ENCODE results near the gene MROH9. TPM values are rescaled to one million over a fixed set of nuclear protein-coding genes. Genes with fewer than 3 reads are reported as not detected.

Gene MROH9
- total and polyA plus RNA-seq, 9 of the 15 experiments (the other 6 are each of a cell fraction or from before 2014, with no cell fraction given), result not detected

DNA sequence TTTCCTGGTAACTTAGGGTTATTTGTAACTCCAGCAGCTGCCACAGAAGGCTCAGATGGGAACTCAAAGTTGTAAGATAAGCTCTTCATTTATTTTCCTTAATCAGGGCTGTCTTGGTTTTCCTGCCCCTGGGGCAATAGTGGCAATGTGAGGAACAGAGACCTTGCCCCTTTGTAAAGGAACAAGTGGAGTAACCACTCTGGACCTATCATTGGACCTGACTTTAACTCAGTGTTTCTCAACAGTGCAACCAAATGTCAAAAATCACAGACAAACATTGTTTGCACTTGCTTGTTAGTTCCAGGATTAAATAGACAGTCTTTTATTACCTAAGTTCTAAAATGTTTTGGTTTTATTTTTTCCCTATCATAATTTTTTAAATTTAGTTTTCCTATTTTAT, 152.6 kb downstream of the MROH9 start (continued):
- TF ChIP-seq, protein P1, sequence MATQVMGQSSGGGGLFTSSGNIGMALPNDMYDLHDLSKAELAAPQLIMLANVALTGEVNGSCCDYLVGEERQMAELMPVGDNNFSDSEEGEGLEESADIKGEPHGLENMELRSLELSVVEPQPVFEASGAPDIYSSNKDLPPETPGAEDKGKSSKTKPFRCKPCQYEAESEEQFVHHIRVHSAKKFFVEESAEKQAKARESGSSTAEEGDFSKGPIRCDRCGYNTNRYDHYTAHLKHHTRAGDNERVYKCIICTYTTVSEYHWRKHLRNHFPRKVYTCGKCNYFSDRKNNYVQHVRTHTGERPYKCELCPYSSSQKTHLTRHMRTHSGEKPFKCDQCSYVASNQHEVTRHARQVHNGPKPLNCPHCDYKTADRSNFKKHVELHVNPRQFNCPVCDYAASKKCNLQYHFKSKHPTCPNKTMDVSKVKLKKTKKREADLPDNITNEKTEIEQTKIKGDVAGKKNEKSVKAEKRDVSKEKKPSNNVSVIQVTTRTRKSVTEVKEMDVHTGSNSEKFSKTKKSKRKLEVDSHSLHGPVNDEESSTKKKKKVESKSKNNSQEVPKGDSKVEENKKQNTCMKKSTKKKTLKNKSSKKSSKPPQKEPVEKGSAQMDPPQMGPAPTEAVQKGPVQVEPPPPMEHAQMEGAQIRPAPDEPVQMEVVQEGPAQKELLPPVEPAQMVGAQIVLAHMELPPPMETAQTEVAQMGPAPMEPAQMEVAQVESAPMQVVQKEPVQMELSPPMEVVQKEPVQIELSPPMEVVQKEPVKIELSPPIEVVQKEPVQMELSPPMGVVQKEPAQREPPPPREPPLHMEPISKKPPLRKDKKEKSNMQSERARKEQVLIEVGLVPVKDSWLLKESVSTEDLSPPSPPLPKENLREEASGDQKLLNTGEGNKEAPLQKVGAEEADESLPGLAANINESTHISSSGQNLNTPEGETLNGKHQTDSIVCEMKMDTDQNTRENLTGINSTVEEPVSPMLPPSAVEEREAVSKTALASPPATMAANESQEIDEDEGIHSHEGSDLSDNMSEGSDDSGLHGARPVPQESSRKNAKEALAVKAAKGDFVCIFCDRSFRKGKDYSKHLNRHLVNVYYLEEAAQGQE (IDR thresholded peaks at IDR 0.05; ENCODE audit: borderline replicate concordance), result no peak
- TF ChIP-seq, protein P1 (CRISPR knock-in tag; IDR thresholded peaks at IDR 0.05; ENCODE audit: low read depth), result no peak
- no peak for TF ChIP-seq BMI1 (IDR thresholded peaks at IDR 0.05; ENCODE audit: low read length)
- no peak for TF ChIP-seq ZNF165 (CRISPR knock-in tag; IDR thresholded peaks at IDR 0.05; ENCODE audit: borderline replicate concordance)

Data from K562 (cell line).